Endodermal cell (in vitro differentiated cells): Measurements from ENCODE around the gene GDF2. TPM values are rescaled to one million over a fixed set of nuclear protein-coding genes. Genes with fewer than 3 reads are reported as not detected.

Source experiments
- DNase-seq: peaks from one replicate; pipeline ENCODE4 v3.0.0-alpha.2; 2017
- H3K27ac ChIP-seq: 2 replicates; pipeline ENCODE4 v1.5.1; 2013; ENCODE audit warnings: mild to moderate bottlenecking, low read depth, low read length, moderate library complexity
- H3K27me3 ChIP-seq: 2 replicates; pipeline ENCODE4 v1.6.1; 2013; ENCODE audit warnings: mild to moderate bottlenecking, low read length, moderate library complexity; ENCODE audit not compliant: insufficient read depth, control insufficient read depth, poor library complexity, severe bottlenecking
- H3K36me3 ChIP-seq: 2 replicates; pipeline ENCODE4 v1.7.0; 2013; ENCODE audit warnings: mild to moderate bottlenecking, low read length, moderate library complexity; ENCODE audit not compliant: control insufficient read depth, insufficient read depth
- H3K4me1 ChIP-seq: one replicate; pipeline ENCODE4 v1.7.0; 2013; ENCODE audit warnings: low read length; ENCODE audit not compliant: control insufficient read depth, insufficient read depth
- H3K4me3 ChIP-seq: 2 replicates; pipeline ENCODE4 v1.5.1; 2013; ENCODE audit warnings: mild to moderate bottlenecking, low read length, moderate library complexity
- H3K9ac ChIP-seq: 2 replicates; pipeline ENCODE4 v1.6.1; 2013; ENCODE audit warnings: mild to moderate bottlenecking, low read length, moderate library complexity; ENCODE audit not compliant: poor library complexity, severe bottlenecking; ENCODE audit errors: extremely low read depth
- H3K9me3 ChIP-seq: 2 replicates; pipeline ENCODE4 v1.6.1; 2013; ENCODE audit warnings: mild to moderate bottlenecking, low read length, moderate library complexity; ENCODE audit not compliant: control insufficient read depth
- H3K27ac Mint-ChIP-seq: 2 replicates; pipeline ENCODE4 v1.8.0; 2020; ENCODE audit warnings: mixed read lengths
- H3K27me3 Mint-ChIP-seq: 2 replicates; pipeline ENCODE4 v1.8.0; 2021; ENCODE audit warnings: mild to moderate bottlenecking, mixed read lengths; ENCODE audit not compliant: insufficient read depth
- H3K36me3 Mint-ChIP-seq: 2 replicates; pipeline ENCODE4 v1.8.0; 2020; ENCODE audit warnings: low read depth, mixed read lengths
- H3K4me1 Mint-ChIP-seq: 2 replicates; pipeline ENCODE4 v1.8.0; 2020; ENCODE audit warnings: mixed read lengths
- H3K4me3 Mint-ChIP-seq: 2 replicates; pipeline ENCODE4 v1.8.0; 2020; ENCODE audit warnings: mild to moderate bottlenecking, moderate library complexity, mixed read lengths
- H3K9me3 Mint-ChIP-seq: 2 replicates; pipeline ENCODE4 v1.8.0; 2020; ENCODE audit warnings: mild to moderate bottlenecking, mixed read lengths
- CTCF ChIP-seq: fragments of 200-600 bp; sonication (generic); conservative IDR thresholded peaks from 2 replicates; pipeline ENCODE4 v1.5.0; 2021; ENCODE audit warnings: antibody characterized with exemption, mild to moderate bottlenecking
- WGBS, 2 experiments: methylation state at CpG; one replicate each; pipeline versions ENCODE4 v1.1.5 to v1.1.7; 2013; ENCODE audit warnings: missing lambda C conversion rate in 2 of 2, mixed read lengths in 1 of 2; ENCODE audit not compliant: insufficient coverage in 1 of 2, insufficient read length in 1 of 2; 5-methylcytosine and 5-hydroxymethylcytosine counted together
- total RNA-seq, 2 donors: library from RNA; stranded (reverse); fragmentation: NEBNext Ultra II Directional in 1 of 2; extraction: Animal tissue kit (Norgen Biotek cat#: 25700) in 1 of 2; gene quantifications; 2 replicates in 1 of 2; 3 replicates in 1 of 2; pipeline ENCODE4 v1.2.1, GENCODE V29; 2021

The GDF2 gene
- total RNA-seq, 2 donors from 2014 or later = not detected

DNA sequence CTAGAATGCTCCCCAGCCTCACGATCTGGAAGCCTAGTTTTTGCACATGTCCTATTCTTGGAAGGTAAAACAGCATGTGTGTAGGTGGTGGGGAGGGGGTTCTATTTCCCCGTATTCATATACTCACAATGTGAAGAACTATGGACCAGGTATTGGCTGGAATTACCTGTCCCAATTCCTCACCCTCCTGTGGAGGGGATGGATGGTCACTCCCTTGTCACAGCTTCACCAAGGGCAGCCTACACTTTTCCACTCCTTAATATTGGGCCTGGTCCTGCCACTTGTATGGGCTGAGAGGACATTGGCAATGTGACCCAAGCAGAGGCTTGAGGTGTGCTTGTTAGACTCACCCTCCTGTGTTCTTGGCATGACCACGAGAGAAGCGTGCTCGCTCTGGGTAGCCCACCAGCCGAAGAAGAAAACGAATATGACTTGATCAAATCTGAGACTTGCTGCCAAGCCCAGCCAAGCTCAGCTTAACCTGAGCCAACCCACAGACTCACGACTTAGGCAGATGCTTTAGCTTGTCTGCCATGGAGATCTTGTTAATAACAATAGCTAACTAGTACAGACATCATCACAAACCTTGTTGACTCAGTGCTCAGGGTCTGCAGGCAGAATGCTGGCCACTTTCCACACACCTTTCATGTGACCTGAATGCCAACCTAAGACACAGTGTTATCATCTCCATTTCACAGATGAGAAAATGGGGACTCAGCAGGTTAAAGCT lies 44.6 kb downstream of the GDF2 start:
- Histone ChIP-seq H3K9me3 (no peaks in the 10 kb centered on the region), H3K4me3 (no peak overlapping the region), H3K36me3 (no peaks in the 10 kb centered on the region), H3K4me1 (no peaks in the 10 kb centered on the region), H3K9ac (no peak overlapping the region), H3K27me3 (no peaks in the 10 kb centered on the region), H3K27ac (no peak overlapping the region)
- no peak for TF ChIP-seq CTCF
- 91% methylated on average over 8 of the region's 8 CpGs for WGBS, 2 experiments
- Mint-ChIP-seq H3K27ac (no peak overlapping the region), H3K27me3 (peaks cover 18% of the 10 kb centered on the region), H3K4me1 (peaks cover 6% of the 10 kb centered on the region), H3K9me3 (no peaks in the 10 kb centered on the region), H3K36me3 (no peaks in the 10 kb centered on the region), H3K4me3 (no peak overlapping the region)
- DNase-seq = no peak

GRCh38 chr10:47367646-47368045 lies 45.4 kb downstream of the GDF2 start:
- H3K9me3 ChIP-seq = no peaks in the 10 kb centered on the region
- H3K36me3 ChIP-seq = no peaks in the 10 kb centered on the region
- TF ChIP-seq CTCF = no peak
- no peak overlapping the region for H3K4me3 Mint-ChIP-seq
- no peaks in the 10 kb centered on the region for H3K27me3 ChIP-seq
- no peaks in the 10 kb centered on the region for H3K36me3 Mint-ChIP-seq
- peaks cover 6% of the 10 kb centered on the region for H3K4me1 Mint-ChIP-seq
- peaks cover 18% of the 10 kb centered on the region for H3K27me3 Mint-ChIP-seq
- no peak overlapping the region for H3K9ac ChIP-seq
- H3K27ac ChIP-seq = no peak overlapping the region
- 89 to 90% methylated on average over 10 to 11 of the region's 11 CpGs for WGBS, 2 experiments
- no peak overlapping the region for H3K4me3 ChIP-seq
- peak; percentile 24 for DNase-seq
- H3K27ac Mint-ChIP-seq = no peak overlapping the region
- H3K4me1 ChIP-seq = no peaks in the 10 kb centered on the region
- H3K9me3 Mint-ChIP-seq = no peaks in the 10 kb centered on the region

DNA sequence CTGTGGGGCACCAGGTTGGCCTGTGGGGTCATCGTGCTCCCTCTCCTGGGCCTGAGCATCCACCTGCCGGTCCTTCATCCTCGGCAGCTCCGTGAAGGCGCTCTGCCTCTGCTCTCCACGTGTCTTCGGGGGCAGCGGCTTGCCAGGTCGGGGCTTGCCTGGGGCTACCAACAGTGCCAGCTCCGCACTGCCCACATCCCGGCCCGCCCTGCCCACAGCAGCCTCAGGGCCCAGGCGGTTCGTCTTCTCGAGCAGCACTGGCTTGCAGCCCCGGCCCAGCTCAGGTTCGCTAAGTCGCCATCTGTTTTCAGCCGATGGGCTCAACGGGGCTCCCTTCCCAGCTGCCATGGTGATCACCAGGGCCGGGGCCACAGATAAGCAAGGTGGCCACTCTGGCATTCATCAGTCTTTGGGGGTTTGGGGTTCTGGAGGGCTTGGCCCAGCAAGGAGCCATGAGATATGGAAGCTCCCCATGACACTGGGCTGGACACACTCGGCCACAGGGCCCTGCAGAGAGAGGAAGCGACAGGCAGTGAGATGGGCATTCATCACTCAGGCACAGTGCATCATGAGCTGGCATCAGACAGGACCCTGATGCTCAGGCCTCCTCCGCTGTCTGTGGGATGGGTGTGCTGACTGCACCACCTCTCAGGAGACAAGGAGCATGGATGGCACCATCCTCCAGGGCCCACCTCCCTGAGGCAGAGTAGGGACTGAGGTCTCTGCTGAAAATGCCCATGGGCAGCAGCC lies 46.4 kb downstream of the GDF2 start:
- H3K4me1 ChIP-seq = no peaks in the 10 kb centered on the region
- no peak overlapping the region for H3K4me3 Mint-ChIP-seq

More for the DNA sequence above, 46.4 kb downstream of the GDF2 start:
- H3K4me1 Mint-ChIP-seq = peaks cover 6% of the 10 kb centered on the region
- no peaks in the 10 kb centered on the region for H3K9me3 Mint-ChIP-seq
- H3K9ac ChIP-seq = no peak overlapping the region
- no peak overlapping the region for H3K27ac Mint-ChIP-seq
- DNase-seq = no peak
- H3K9me3 ChIP-seq = no peaks in the 10 kb centered on the region
- peaks cover 14% of the 10 kb centered on the region for H3K27me3 Mint-ChIP-seq
- TF ChIP-seq CTCF = no peak
- WGBS, 2 experiments = 92 to 94% methylated on average over 11 to 24 of the region's 24 CpGs
- H3K36me3 Mint-ChIP-seq = no peaks in the 10 kb centered on the region
- no peaks in the 10 kb centered on the region for H3K27me3 ChIP-seq
- no peaks in the 10 kb centered on the region for H3K36me3 ChIP-seq
- H3K4me3 ChIP-seq = no peak overlapping the region
- no peak overlapping the region for H3K27ac ChIP-seq
